Endothelial cell of umbilical vein (primary cell): ENCODE results near the gene SPRYD4. TPM values are rescaled to one million over a fixed set of nuclear protein-coding genes. Genes with fewer than 3 reads are reported as not detected.
"Not testable (repeated sequence)": the region's sequence is repeated elsewhere in the genome, so short reads cannot be mapped to it uniquely, and the experiment has no call there.

Source experiments
- BruUV-seq: library from RNA; stranded (reverse); fragments of 400-500 nt; replicated peaks from 2 replicates; lab custom pipeline; 2021; lab: Mats Ljungman, UMichigan
- CTCF ChIA-PET: fragments of 300-600, 350-600 bp; sonication (Branson Sonifier 250); formaldehyde crosslinking; loops from one replicate; lab custom pipeline; 2021; ENCODE audit warnings: antibody characterized with exemption, inconsistent platforms; lab: Charles Lee
- POLR2A ChIA-PET: fragments of 300-600, 350-600 bp; sonication (Branson Sonifier 250); formaldehyde crosslinking; loops from one replicate; lab custom pipeline; 2021; ENCODE audit warnings: antibody characterized with exemption, inconsistent platforms; lab: Charles Lee
- DNase-seq: peaks from one replicate; pipeline ENCODE4 v3.0.0-alpha.2; 2011; ENCODE audit warnings: low read depth, low spot score
- FAIRE-seq: peaks from 2 replicates; lab custom pipeline; 2011; peaks lifted over from hg19 to GRCh38; lab: Jason Lieb, UNC
- H2AFZ ChIP-seq: 2 replicates; pipeline ENCODE4 v1.6.0; 2012; ENCODE audit warnings: low read depth, low read length, control low read depth, inconsistent platforms
- H3K27ac ChIP-seq: 2 replicates; pipeline ENCODE4 v1.5.1; 2011; ENCODE audit warnings: low read depth, mild to moderate bottlenecking, control low read depth, low read length, moderate library complexity; ENCODE audit not compliant: insufficient read depth
- H3K27me3 ChIP-seq, 2 experiments: 2 replicates each; pipeline versions ENCODE4 v1.6.0 to v1.6.1; 2011; ENCODE audit warnings: low read length in 2 of 2, mixed read lengths in 1 of 2; ENCODE audit not compliant: control insufficient read depth in 2 of 2, insufficient read depth in 2 of 2
- H3K36me3 ChIP-seq, 2 experiments: 2 replicates in 1 of 2; 3 replicates in 1 of 2; pipeline ENCODE4 v1.5.1; 2011; ENCODE audit warnings: low read length in 2 of 2, mild to moderate bottlenecking in 1 of 2, moderate library complexity in 1 of 2; ENCODE audit not compliant: control insufficient read depth in 2 of 2, insufficient read depth in 2 of 2; ENCODE audit errors: extremely low read depth in 1 of 2
- H3K4me1 ChIP-seq: 3 replicates; pipeline ENCODE4 v1.5.1; 2011; ENCODE audit warnings: mild to moderate bottlenecking, low read length; ENCODE audit not compliant: control insufficient read depth, insufficient read depth; ENCODE audit errors: extremely low read depth
- H3K4me2 ChIP-seq: 2 replicates; pipeline ENCODE4 v1.6.1; 2011; ENCODE audit warnings: low read length, control low read depth, mixed read lengths; ENCODE audit not compliant: insufficient read depth
- H3K4me3 ChIP-seq, 3 experiments: fragments of 200-600 bp in 1 of 3; sonication (generic), shearing (Covaris generic) in 1 of 3; replicated peaks in 1 of 3; 2 replicates each; pipeline ENCODE4 v1.5.1; 2011 to 2016; ENCODE audit warnings: control low read depth in 3 of 3, low read length in 3 of 3, mild to moderate bottlenecking in 2 of 3, inconsistent platforms in 1 of 3, low read depth in 1 of 3, moderate library complexity in 1 of 3; ENCODE audit not compliant: insufficient read depth in 1 of 3
- H3K79me2 ChIP-seq: 2 replicates; pipeline ENCODE4 v1.6.0; 2012; ENCODE audit warnings: low read length, inconsistent platforms; ENCODE audit not compliant: control insufficient read depth, insufficient read depth
- H3K9ac ChIP-seq: replicated peaks from 2 replicates; pipeline ENCODE3; 2011; ENCODE audit warnings: low read length, control low read depth; ENCODE audit not compliant: insufficient read depth; ENCODE audit errors: extremely low read depth
- H3K9me1 ChIP-seq: replicated peaks from 3 replicates; pipeline ENCODE4 v1.6.0; 2011; ENCODE audit warnings: mild to moderate bottlenecking, low read length; ENCODE audit not compliant: control insufficient read depth, insufficient read depth; ENCODE audit errors: extremely low read depth
- H3K9me3 ChIP-seq: replicated peaks from 2 replicates; pipeline ENCODE4 v1.5.1; 2012; ENCODE audit warnings: low read length, inconsistent platforms; ENCODE audit not compliant: control insufficient read depth, insufficient read depth
- H4K20me1 ChIP-seq: replicated peaks from 2 replicates; pipeline ENCODE3; 2011; ENCODE audit warnings: mild to moderate bottlenecking, low read length; ENCODE audit not compliant: control insufficient read depth, insufficient read depth; ENCODE audit errors: extremely low read depth
- GATA2 ChIP-seq: IDR thresholded peaks from 2 replicates; pipeline ENCODE4 v1.7.0; 2011; ENCODE audit warnings: low read depth, mild to moderate bottlenecking, moderate library complexity, mixed read lengths, low read length; ENCODE audit not compliant: insufficient read length, insufficient read depth
- dilution Hi-C: fragments of 300-500 bp; cut with MboI; formaldehyde crosslinking; loops from one replicate; pipeline ENCODE4 v1.15.0; 2019; ENCODE audit warnings: low sequenced_read_pairs; ENCODE audit not compliant: extremely low pct_ligation_motif_present
- intact Hi-C: fragments of 100-400 bp; cut with micrococcal nuclease; formaldehyde crosslinking; loops from one replicate; pipeline ENCODE4 v1.10.0; 2022
- polyA plus RNA-seq, 4 experiments: library from polyadenylated mRNA; depleted of rRNA in 3 of 4; stranded (reverse) in 3 of 4; unstranded in 1 of 4; fragments of >200 nt; gene quantifications; 2 replicates each; pipeline versions ENCODE4 v1.2.1 to v1.2.3, GENCODE V29; 2011 to 2012; ENCODE audit warnings: missing spikeins in 1 of 4
- total RNA-seq: library from RNA; stranded (reverse); gene quantifications from 2 replicates; pipeline ENCODE4 v1.2.3, GENCODE V29; 2021
- TF ChIP-seq, protein P1 (sequence below), 2 donors: IDR thresholded peaks; 1 replicate in 1 of 2; 2 replicates in 1 of 2; pipeline ENCODE4 v1.5.1; 2011; ENCODE audit warnings: low read length in 2 of 2, mild to moderate bottlenecking in 2 of 2, moderate library complexity in 2 of 2, control low read depth in 1 of 2, inconsistent platforms in 1 of 2, low read depth in 1 of 2; ENCODE audit not compliant: insufficient read depth in 1 of 2; ENCODE audit errors: extremely low read depth in 1 of 2

SPRYD4 gene
- total and polyA plus RNA-seq, 2 donors (not counting 3 experiments of a cell fraction or from before 2014, with no cell fraction given) = 3.4 to 4.0 TPM

DNA sequence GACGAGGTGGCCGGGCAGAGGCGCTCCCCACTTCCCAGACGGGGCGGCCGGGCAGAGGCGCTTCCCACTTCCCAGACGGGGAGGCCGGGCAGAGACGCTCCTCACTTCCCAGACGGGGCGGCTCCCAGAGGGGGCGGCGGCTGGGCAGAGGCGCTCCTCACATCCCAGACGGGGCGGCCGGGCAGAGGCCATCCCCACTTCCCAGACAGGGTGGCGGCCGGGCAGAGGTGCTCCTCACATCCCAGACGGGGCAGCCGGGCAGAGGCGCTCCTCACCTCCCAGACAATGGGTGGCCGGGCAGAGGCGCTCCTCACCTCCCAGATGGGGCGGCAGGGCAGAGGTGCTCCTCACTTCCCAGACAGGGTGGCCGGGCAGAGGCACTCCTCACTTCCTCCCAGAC is 26.1 kb downstream of the SPRYD4 start:
- BruUV-seq, dilution Hi-C loops, POLR2A ChIA-PET, H3K4me1 ChIP-seq, H3K9me3 ChIP-seq, FAIRE-seq, intact Hi-C loops, H3K36me3 ChIP-seq, H3K4me3 ChIP-seq, H4K20me1 ChIP-seq, H3K9ac ChIP-seq, H2AFZ ChIP-seq, H3K79me2 ChIP-seq, H3K4me2 ChIP-seq, H3K27ac ChIP-seq, DNase-seq, CTCF ChIA-PET, H3K9me1 ChIP-seq: not testable (repeated sequence)
- peaks cover 20 to 26% of the 10 kb centered on the region in 2 experiments for H3K27me3 ChIP-seq

GRCh38 chr12:56496704-56497103 is 28.3 kb downstream of the SPRYD4 start:
- H3K9ac ChIP-seq, H3K9me3 ChIP-seq, dilution Hi-C loops, H3K27ac ChIP-seq, H3K4me1 ChIP-seq, H3K36me3 ChIP-seq, H3K4me3 ChIP-seq, H3K79me2 ChIP-seq, POLR2A ChIA-PET, H3K9me1 ChIP-seq, BruUV-seq, H3K4me2 ChIP-seq, H4K20me1 ChIP-seq: not testable (repeated sequence)
- TF ChIP-seq, protein P1, sequence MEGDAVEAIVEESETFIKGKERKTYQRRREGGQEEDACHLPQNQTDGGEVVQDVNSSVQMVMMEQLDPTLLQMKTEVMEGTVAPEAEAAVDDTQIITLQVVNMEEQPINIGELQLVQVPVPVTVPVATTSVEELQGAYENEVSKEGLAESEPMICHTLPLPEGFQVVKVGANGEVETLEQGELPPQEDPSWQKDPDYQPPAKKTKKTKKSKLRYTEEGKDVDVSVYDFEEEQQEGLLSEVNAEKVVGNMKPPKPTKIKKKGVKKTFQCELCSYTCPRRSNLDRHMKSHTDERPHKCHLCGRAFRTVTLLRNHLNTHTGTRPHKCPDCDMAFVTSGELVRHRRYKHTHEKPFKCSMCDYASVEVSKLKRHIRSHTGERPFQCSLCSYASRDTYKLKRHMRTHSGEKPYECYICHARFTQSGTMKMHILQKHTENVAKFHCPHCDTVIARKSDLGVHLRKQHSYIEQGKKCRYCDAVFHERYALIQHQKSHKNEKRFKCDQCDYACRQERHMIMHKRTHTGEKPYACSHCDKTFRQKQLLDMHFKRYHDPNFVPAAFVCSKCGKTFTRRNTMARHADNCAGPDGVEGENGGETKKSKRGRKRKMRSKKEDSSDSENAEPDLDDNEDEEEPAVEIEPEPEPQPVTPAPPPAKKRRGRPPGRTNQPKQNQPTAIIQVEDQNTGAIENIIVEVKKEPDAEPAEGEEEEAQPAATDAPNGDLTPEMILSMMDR (IDR thresholded peaks at IDR 0.05; ENCODE audit: extremely low read depth in 1 of 2, insufficient read depth in 1 of 2, low read depth in 1 of 2, low read length in 2 of 2) = peak in 1 of 2 donors; percentile 32
- peak; percentile 10 for TF ChIP-seq GATA2
- CTCF ChIA-PET = interaction anchor here (0.8 to 1.5 kb wide), 2 partner anchors 8 to 140 kb away, joined by 4 to 5 read pairs; no protein-coding TSS in a partner anchor
- DNase-seq (peak; percentile 33), FAIRE-seq (peak; percentile 82)
- intact Hi-C loops = loop anchor here (1.0 kb wide), 1 partner anchor 98 kb away; no protein-coding TSS in a partner anchor
- H3K27me3 ChIP-seq = peaks cover 8 to 11% of the 10 kb centered on the region in 2 experiments
- peak overlapping the region; percentile 51 for H2AFZ ChIP-seq

GRCh38 chr12:56498126-56498902 is 29.9 kb downstream of the SPRYD4 start:
- H3K79me2 ChIP-seq, BruUV-seq, H4K20me1 ChIP-seq, H3K27me3 ChIP-seq, intact Hi-C loops, H3K27ac ChIP-seq, dilution Hi-C loops, H3K4me2 ChIP-seq, H3K9me1 ChIP-seq, H3K4me3 ChIP-seq, FAIRE-seq, DNase-seq, H3K9ac ChIP-seq, H2AFZ ChIP-seq, H3K36me3 ChIP-seq, CTCF ChIA-PET, H3K9me3 ChIP-seq, H3K4me1 ChIP-seq, POLR2A ChIA-PET: not testable (repeated sequence)
